ENCODE measurements around the gene AGT. TPM values are rescaled to one million over a fixed set of nuclear protein-coding genes. Genes with fewer than 3 reads are reported as not detected.

Gene AGT
- not detected in 2 replicates for total RNA-seq (2014; rRNA removed; shearing (Covaris generic))
- 0.31 TPM in 1 of 2 replicates, not detected in the other for polyA plus RNA-seq (2014; cell fraction: nucleus; rRNA removed)

DNA sequence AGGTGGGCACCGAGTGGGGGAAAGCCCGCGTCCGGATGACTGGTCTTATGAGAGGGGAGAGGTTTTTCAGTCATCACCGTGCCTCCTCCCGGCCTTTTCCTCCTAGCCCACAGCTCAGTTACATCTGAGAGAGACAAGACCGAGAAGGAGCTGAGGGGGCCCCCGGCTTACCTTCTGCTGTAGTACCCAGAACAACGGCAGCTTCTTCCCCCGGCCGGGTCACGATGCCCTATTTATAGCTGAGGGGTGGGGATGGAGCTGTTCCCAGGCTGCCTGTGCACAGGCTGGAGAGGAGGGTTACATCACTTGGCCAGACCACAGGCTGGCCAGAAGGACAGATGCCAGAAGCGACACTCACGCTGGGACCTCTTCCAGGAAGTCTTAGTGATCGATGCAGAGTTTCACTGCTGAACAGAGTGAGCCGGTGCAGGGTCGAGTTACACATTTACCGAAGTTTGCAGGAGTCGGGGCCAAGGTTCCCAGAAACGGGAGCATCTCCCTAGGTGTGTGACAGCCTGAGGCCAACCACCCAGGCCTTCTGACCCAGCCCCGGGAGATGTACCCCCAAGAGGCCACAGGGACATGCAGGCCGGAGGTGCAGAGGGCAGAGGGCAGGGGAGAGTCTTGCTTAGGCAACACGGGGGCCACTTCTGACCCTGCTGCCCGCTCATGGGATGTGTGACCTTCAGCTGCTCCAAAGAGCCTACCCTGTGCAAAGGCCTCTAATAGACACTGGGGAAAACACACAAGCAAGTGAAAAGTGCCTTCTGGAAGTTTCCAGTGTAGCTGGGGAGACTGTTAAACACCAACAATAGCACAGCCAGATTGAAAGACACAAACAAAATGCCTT, at the start of gene AGT:
Gene AGT, minus strand, starts transcription at position 208 of the 850 bp plus-strand sequence. CDS start 3,299 bp downstream, outside the sequence.
- DNase-seq (ENCODE audit: extremely low read depth, low read depth): no peak

DNA sequence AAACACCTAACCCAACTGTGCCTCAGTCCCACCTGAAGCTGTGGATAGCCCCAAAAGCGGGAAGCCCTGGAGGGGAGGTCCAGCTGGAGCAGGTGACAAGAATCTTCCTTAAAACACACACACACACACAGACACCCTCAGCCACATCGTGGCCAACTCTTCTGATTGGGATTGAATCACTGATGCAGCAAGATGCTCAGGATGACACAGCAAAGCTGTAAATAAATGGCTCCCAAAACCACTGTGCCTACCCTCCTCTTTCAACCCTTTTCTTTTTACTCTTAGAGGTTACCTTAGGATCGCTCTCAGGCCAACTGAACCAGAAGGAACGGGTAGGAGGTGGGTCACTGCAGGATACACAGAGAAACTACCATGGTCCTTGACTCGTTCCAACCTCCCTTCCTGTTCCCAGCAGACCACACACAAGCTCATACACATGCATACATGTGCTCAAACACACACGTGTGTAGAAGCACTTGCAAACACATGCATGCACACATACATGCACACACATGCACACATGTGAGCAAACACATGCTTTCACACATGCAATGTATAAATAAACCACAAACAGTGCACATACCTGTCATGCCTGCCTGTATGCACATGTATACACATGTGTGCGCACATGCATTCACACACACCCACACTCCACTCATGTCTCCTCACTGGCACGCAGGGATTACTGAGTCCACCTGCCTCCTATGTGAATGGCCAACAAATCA, 47.7 kb upstream of the AGT start:
- DNase-seq (ENCODE audit: extremely low read depth, low read depth): no peak

DNA sequence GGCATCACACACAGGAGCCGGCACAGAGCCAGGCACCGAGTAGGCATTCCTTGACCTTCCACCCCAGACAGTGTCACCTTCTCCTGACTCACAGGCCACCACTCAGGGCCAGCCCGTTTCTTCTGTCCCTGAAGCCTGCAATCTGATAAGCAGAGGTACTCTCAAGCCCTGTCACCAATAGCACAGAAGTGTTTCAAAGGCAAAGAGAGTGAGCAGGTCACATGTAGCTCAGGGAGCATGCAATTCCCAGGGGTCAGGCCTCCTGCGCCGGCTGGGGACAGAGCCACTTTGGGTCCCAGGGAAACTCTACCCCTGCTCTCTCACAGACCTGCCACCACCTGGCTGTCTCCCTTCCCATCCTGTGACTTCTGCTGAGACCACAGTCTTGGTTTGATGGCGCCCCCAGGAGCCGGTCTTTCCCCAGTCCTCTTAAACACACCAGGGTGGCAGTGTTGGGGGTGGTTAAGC, 46.5 kb upstream of the AGT start:
- no peak for DNase-seq (ENCODE audit: extremely low read depth, low read depth)

DNA sequence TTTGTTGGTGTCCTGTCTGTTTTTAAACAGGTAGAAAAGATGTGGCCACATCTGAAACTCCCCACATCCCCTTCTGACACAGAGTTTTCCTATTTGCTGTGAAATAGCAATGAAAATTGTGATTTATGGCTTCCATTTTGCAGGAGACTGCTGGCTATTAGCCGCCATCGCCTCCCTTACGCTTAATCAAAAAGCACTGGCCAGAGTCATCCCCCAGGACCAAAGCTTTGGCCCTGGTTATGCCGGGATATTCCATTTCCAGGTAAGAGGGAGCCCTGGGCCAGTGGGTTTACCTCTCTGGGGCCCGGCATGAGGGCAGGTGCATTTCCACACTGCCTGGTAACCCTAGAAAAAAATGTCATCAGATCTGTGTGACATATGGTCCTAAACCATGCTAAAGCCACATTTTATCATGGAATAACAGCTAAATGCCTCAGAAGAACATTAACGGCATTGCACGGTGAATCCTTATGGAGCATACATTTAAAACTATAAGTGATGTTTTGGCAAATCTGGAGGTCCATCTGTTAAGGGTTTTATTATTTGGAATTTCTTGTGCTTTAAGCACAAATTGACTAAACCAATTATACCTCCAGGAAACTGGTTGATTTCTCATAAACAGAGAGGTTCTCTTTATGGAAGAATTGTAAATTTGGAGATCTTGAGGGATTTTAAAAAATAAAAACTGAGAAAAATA, 45.6 kb upstream of the AGT start:
- DNase-seq (ENCODE audit: extremely low read depth, low read depth): no peak

DNA sequence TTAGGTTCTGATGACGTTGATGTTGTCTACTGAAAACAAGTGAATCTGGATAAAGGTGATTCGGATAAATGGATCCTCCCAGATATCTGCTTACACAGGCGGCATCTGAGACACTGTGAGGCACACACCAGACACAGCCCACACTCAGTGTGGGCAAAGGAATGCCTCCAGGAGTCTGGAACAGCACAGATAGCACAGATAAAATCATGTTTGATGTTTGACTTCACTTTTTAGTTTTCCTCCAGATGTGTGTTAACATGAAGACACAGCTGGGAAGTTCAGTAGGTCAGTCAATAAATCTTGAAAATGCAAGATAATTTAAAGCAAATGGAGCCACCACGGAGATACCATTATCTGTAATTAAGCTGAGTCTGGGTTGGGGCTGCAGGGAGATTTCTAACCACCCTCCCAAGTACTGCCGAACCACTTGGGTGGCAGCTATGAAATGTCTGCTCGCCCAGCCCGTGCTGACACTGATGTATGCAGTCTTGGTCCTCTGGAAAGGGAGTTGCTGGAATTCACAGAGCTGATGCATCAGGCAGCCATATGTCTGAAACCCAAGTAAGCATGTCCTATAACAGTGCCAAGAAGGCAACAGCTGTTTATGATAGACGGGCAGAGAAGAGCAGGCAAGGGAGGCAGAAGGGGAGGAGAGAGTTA, 44.9 kb upstream of the AGT start:
- DNase-seq (ENCODE audit: extremely low read depth, low read depth): no peak

DNA sequence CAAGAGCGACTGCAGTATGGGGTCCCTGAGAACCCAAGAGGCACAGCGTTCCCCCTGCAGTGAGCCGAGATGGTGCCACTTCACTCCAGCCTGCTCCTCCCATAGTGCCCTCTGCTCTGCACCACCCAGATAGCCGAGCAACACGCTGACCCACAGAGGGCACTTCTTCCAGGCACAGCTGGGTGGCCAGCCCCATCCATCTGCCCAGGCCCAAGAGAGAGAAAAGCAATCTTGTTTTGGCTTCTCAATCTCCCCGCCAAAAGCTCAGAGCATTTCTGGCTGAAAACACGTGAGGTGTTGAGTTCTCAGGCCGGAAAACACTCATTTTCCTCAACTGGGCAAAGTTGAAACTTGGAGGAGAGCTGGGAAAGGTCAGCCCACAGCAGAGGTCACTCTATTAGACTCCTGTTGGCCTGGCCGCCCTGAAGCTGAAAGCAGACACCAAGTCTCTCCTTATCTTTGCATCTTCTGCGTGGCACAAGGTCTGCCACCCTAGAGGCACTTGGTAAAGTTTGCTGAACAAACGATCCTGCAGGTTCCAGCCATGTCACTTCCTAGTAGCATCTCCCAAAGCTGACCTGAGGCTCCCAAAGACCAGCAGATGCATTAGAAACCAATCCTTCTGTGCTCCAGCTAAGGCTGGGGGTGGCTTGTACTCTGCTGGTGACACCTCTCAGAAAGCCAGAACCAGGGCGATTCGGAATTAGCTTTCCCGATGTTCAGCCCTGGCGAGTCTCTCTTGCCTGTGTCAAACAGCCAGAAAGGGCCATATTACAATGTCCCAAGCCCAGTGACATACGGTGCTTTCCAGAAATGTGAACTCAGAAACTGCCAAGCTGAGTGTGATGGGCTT, 44.2 kb upstream of the AGT start:
- no peak for DNase-seq (ENCODE audit: extremely low read depth, low read depth)

DNA sequence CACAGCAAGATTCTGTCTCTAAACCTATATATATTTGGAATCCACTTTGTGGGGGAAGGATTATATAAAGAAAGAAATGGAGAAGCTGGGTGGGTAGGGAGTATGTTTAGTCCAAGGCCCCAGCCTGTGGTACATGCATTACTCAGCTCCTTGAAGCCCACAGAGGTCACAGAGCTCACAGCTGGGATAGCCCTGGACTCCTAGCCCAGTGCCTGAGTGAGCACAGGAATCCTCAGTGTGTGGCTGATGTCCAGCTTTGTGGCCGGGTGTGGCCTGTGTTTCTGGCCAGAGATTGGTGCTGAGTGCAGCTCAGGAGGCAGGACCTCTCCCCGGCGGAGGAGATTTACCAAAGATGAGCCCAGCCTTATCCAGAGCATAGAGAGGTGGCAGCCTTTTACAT, 40.9 kb upstream of the AGT start:
- DNase-seq (ENCODE audit: extremely low read depth, low read depth): peak; percentile 45

DNA sequence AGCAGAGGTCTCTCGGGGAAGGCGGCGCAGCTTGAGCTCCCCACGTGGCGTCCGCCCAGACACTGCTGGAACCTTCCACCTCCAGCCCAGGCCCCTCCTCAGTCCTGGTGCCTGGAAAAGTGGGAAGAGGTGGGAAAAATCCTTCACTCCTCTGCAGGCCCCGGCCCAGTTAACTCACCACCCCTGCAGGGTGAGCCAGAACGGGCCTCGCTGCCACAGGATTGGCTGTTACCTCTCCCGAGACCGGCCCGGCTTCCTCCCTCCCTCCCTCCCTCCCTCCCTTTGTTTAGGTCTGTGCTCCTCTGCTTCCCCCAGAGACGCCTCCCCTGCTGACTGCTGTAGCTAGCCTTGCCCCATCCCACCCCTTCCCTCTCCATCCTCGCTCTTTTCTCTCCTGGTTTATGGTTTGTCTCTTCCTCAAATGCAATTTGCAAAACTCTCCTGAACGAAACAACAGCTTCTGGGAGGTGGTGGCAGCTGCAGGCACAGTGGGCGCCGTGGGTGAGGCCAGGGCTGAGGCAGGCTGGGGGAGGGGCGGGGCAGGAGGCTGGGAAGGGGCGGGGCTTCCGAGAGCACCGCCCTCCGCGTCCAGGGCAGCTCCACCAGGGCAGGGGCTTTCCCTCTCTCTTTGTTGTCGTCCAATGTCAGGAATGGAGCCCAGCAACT, 39.8 kb upstream of the AGT start:
- peak; percentile 45 for DNase-seq (ENCODE audit: extremely low read depth, low read depth)

DNA sequence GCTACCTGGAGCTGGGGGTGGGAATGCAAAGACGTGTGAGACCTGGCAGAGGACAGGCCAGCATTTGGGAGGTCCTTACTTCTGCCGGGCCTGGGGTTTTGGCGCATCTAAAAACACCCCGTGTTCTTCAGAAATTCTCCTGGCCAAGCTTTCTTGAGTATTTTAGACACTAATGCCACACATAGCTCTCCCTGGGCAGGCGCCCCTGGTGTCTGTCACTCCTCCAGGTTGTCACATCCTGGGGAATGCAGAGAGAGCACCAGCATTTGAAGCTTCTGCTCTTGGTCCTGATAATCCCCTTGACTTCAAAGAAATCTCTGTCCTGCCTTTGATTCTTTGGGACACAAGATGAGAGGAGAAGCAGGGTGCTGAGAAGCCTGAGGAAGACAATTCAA, 39.3 kb upstream of the AGT start:
- no peak for DNase-seq (ENCODE audit: extremely low read depth, low read depth)

DNA sequence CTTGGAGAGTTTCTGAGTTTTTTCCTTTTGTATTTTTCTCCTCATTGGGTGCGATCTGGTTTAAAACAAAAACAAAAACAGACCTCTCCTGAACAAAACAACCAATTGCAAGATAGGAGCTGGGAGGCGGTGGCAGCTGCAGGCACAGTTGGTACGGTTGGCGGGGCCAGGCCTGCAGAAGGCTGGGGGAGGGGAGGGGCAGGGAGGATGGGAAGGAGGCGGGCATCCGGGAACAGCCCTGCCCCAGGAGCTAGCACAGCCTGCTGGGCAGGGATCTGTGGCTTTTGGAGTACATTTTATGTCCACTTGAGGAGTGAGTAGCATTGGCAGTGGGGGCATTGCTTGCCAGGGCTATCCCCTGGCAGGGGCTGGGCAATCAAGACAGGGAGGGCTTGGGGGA, 38.5 kb upstream of the AGT start:
- DNase-seq (ENCODE audit: extremely low read depth, low read depth): peak; percentile 33

DNA sequence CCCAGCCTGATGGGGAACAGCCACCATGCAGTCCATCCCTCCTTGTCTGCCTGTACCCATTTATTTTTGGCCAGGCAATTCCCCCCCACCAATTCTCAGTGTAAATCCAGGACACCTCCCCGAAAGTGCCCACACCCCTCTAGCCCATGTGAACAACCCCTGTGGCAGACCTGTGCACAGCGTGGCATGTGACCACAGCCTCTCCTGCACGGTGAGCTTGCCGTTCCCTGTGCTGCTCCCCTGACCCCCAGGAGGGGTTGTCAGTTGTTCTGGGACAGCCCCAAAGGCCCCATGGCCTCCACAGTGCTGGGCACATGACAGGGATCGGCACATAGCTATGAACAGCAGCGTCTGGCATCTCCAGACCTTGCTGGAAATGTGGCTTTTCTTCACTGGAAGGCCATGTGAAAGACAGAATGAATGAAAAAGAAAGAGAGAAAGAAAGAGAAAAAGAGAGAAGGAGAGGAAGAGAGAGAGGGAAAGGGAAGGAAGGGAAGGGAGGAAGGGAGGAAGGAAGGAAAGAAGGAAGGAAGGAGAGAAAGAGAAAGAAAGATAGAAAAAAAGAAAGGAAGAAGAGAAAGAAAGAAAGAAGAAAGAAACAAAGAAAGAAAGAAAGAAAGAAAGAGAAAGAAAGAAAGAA, 37.2 kb upstream of the AGT start:
- no peak for DNase-seq (ENCODE audit: extremely low read depth, low read depth)

DNA sequence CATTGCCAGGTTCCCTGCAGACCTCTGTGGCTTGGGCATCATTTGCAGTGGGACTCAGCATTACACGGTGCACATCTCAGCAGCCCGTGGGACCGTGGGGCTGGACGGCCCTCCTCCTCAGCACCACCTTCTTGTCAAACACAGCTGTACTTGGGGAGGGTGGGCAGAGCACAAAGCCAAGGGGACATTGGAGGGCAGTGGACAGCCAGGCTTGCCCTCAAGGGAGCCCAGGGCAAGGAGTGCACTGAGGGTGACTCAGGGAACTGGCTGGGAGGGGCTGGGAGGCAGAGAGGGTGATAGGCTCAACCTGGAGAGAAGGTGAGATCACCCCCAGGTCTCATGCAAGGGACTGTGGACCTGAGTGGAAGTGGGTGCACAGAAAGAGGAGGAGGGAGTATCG, 36.7 kb upstream of the AGT start:
- DNase-seq (ENCODE audit: extremely low read depth, low read depth): no peak

DNA sequence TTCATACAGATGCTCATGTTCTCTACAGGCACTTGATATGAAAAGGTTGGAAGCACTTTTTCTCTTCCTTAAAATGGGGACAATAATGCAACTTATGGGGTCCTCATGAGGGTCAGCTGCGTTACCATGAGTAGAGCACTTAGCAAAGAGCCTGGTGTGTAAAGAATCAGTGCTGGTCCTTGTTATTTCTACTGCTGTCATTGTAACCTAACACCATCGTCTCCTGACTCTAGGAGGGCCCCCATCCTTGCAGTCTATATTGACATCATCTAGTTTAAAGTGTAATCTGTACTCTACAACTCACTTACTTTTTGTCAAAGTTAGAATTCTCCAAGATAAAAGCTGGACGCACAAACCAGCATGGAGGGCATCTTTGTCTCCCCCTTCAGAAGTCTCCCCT, 35.7 kb upstream of the AGT start:
- DNase-seq (ENCODE audit: extremely low read depth, low read depth): no peak

DNA sequence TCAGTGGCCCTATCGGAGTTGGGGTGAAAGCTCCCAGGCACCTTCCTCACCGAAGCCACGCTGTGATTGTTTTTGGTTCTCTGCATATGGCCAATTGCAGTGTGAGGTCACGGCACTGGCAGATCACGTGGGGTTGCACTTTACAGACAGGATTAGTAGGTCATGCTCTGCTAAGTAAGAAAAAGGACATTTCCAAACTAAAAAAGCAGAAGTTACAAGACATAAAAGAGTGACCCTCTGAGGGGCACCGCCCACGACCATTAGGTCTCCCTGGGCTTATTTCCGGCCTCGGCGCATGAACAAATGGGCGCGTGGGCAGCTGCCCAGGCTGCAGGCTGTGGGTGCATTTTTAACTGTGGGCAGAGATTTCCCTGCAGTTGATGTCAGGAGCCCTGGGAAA, 35.2 kb upstream of the AGT start:
- no peak for DNase-seq (ENCODE audit: extremely low read depth, low read depth)

DNA sequence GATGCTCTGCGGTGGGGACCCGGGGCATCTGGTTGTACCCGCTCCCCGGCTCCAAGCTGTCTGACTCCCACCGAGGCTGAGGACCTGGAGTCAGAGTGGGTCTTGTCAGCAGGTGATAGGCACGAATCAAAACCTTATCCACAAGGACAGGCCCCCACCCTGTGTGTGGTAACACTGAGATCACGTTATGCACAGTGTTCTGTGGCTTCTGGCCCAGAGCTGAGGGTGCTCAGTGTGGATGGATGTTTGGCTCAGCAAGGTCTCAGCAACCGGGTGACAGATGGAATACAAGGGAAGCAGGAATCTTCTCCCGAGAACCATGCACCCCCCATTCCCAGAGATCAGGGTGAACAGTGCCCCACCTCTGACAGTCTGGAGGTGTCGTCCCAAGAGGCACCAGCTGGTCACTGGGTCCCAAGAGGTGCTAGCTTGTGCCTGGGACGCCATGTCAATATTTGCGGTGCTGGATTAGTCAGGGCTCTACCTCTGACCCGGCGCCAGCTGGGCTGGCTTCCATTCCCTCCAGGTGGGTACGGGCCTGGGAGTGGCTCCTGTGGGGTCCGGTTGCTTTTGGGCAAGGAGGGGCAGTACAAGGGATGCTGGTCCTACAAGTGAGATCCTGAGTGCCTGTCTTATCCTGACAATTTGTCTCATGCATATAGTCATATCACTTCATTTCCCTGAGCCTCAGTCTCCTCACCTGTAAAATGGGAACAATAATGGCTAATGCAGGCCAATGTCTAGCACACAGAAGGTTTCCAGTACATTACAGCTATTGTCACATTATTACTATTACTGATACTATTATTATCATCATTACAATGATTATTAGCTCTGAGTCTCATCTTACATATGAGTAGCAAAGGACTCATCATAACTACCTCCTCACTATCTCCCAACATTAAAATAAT, 34.2 kb upstream of the AGT start:
- no peak for DNase-seq (ENCODE audit: extremely low read depth, low read depth)

DNA sequence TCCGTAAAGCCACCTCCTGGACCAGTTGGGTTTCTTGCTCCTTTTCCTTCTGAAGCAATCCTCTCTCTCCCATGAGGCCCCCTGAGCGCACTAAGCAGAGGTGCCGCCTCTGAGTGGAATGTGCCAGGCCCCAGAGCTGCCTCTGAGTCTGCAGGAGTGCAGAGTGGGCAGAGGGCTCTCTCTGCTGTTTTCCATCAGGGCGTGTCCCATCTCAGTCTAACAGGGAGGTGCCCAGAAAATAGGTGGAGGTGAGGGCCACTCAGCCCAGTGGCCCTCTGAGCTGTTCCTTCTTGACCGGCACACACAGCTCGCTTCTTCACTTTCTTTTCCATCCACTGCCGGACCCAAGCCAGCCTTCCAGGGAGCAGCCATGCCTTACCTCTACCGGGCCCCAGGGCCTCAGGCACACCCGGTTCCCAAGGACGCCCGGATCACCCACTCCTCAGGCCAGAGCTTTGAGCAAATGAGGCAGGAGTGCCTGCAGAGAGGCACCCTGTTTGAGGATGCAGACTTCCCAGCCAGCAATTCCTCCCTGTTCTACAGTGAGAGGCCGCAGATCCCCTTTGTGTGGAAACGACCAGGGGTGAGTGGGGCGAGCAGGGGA, 33.3 kb upstream of the AGT start, which contains the start of gene CAPN9:
Gene CAPN9, plus strand, starts transcription at position 262 of the 604 bp plus-strand sequence. Its CDS starts 109 bp downstream, at position 371.
- no peak for DNase-seq (ENCODE audit: extremely low read depth, low read depth)

DNA sequence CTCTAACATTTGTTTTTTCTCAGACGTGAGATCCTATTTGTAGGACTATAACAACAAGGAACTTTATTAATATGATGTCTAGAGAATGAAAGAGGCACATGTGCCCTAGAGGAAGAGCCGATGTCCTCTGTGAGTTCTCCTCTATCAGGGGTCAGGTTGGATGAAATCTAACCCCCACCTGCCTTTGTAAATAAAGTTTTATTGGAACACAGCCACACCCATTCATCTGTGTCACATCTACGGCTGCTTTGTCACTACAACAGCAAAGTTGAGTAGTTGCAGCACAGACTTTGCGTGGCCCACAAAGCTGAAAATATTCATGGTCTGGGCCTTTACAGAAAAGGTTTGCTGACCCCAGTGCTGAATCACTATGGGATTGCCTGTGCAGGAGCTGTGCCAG, 32.7 kb upstream of the AGT start:
- no peak for DNase-seq (ENCODE audit: extremely low read depth, low read depth)

All from NCI-H460 (cell line).